SK-N-SH (cell line): ENCODE measurements around the gene ZNF829.

Experiments
- CHD2 ChIP-seq: fragments of 150-350 bp; IDR thresholded peaks from 2 replicates; pipeline ENCODE4 v1.6.1; 2018; ENCODE audit warnings: low read length; ENCODE audit not compliant: partially characterized antibody
- EP300 ChIP-seq, 2 experiments: IDR thresholded peaks; 2 replicates each; pipeline versions ENCODE4 v1.4.0 to v1.6.1; 2012; ENCODE audit warnings: borderline replicate concordance in 1 of 2, low read depth in 1 of 2, low read length in 1 of 2
- EZH2phosphoT487 ChIP-seq: fragments of 200-600 bp; sonication (generic); IDR thresholded peaks from 2 replicates; pipeline ENCODE4 v1.6.1; 2017; ENCODE audit warnings: low read depth, mixed run types, mild to moderate bottlenecking, antibody characterized with exemption, moderate library complexity, borderline replicate concordance
- GABPA ChIP-seq: IDR thresholded peaks from 2 replicates; pipeline ENCODE4 v1.4.0; 2012; ENCODE audit warnings: low read depth, mild to moderate bottlenecking
- JUND ChIP-seq: IDR thresholded peaks from 2 replicates; pipeline ENCODE4 v1.4.0; 2012
- NFIC ChIP-seq: IDR thresholded peaks from 2 replicates; pipeline ENCODE4 v1.4.0; 2012; ENCODE audit warnings: borderline replicate concordance
- POLR2AphosphoS5 ChIP-seq: IDR thresholded peaks from 2 replicates; pipeline ENCODE4 v1.6.1; 2012; ENCODE audit warnings: low read depth, low read length
- RXRA ChIP-seq: IDR thresholded peaks from 2 replicates; pipeline ENCODE4 v1.4.0; 2012; ENCODE audit warnings: low read depth, mild to moderate bottlenecking, borderline replicate concordance
- TCF12 ChIP-seq: IDR thresholded peaks from 2 replicates; pipeline ENCODE4 v1.4.0; 2012
- YY1 ChIP-seq: IDR thresholded peaks from 2 replicates; pipeline ENCODE4 v1.4.0; 2012; ENCODE audit warnings: low read depth, mild to moderate bottlenecking
- TF ChIP-seq, protein P1 (sequence below): fragments of 200-600 bp; sonication (generic); IDR thresholded peaks from 2 replicates; pipeline ENCODE4 v1.6.1; 2017; ENCODE audit warnings: antibody characterized with exemption, mild to moderate bottlenecking, moderate library complexity
- TF ChIP-seq, protein P2 (sequence below): IDR thresholded peaks from 2 replicates; pipeline ENCODE4 v1.4.0; 2012; ENCODE audit warnings: low read depth, borderline replicate concordance
- TF ChIP-seq, protein P3 (sequence below): IDR thresholded peaks from 2 replicates; pipeline ENCODE4 v1.6.1; 2012; ENCODE audit warnings: mild to moderate bottlenecking, low read depth, low read length, moderate library complexity

DNA sequence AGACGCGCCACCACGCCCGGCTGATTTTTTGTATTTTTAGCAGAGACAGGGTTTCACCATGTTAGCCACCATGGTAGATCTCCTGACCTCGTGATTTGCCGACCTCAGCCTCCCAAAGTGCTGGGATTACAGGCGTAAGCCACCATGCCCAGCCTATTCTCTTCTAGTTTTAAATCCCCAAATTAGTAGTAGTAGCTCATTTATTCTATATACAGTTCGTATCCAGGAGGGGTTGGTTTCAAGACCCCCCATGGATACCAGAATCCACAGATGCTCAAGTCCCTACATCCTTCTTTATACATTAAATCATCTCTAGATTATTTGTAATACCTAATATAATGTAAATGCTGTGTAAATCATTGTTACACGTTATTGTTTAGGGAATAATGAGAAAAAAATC lies 2.0 kb upstream of the ZNF829 start:
- no peak for TF ChIP-seq GABPA
- TF ChIP-seq, protein P1, sequence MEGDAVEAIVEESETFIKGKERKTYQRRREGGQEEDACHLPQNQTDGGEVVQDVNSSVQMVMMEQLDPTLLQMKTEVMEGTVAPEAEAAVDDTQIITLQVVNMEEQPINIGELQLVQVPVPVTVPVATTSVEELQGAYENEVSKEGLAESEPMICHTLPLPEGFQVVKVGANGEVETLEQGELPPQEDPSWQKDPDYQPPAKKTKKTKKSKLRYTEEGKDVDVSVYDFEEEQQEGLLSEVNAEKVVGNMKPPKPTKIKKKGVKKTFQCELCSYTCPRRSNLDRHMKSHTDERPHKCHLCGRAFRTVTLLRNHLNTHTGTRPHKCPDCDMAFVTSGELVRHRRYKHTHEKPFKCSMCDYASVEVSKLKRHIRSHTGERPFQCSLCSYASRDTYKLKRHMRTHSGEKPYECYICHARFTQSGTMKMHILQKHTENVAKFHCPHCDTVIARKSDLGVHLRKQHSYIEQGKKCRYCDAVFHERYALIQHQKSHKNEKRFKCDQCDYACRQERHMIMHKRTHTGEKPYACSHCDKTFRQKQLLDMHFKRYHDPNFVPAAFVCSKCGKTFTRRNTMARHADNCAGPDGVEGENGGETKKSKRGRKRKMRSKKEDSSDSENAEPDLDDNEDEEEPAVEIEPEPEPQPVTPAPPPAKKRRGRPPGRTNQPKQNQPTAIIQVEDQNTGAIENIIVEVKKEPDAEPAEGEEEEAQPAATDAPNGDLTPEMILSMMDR = no peak
- TF ChIP-seq POLR2AphosphoS5 = no peak
- no peak for TF ChIP-seq EP300 (IDR thresholded peaks at IDR 0.05; ENCODE audit: borderline replicate concordance in 1 of 2, low read depth in 1 of 2, low read length in 1 of 2)
- TF ChIP-seq YY1 = no peak
- TF ChIP-seq NFIC = no peak
- TF ChIP-seq, protein P2, sequence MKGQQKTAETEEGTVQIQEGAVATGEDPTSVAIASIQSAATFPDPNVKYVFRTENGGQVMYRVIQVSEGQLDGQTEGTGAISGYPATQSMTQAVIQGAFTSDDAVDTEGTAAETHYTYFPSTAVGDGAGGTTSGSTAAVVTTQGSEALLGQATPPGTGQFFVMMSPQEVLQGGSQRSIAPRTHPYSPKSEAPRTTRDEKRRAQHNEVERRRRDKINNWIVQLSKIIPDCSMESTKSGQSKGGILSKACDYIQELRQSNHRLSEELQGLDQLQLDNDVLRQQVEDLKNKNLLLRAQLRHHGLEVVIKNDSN = no peak
- no peak for TF ChIP-seq CHD2
- TF ChIP-seq EZH2phosphoT487 = no peak
- TF ChIP-seq JUND = no peak
- TF ChIP-seq, protein P3, sequence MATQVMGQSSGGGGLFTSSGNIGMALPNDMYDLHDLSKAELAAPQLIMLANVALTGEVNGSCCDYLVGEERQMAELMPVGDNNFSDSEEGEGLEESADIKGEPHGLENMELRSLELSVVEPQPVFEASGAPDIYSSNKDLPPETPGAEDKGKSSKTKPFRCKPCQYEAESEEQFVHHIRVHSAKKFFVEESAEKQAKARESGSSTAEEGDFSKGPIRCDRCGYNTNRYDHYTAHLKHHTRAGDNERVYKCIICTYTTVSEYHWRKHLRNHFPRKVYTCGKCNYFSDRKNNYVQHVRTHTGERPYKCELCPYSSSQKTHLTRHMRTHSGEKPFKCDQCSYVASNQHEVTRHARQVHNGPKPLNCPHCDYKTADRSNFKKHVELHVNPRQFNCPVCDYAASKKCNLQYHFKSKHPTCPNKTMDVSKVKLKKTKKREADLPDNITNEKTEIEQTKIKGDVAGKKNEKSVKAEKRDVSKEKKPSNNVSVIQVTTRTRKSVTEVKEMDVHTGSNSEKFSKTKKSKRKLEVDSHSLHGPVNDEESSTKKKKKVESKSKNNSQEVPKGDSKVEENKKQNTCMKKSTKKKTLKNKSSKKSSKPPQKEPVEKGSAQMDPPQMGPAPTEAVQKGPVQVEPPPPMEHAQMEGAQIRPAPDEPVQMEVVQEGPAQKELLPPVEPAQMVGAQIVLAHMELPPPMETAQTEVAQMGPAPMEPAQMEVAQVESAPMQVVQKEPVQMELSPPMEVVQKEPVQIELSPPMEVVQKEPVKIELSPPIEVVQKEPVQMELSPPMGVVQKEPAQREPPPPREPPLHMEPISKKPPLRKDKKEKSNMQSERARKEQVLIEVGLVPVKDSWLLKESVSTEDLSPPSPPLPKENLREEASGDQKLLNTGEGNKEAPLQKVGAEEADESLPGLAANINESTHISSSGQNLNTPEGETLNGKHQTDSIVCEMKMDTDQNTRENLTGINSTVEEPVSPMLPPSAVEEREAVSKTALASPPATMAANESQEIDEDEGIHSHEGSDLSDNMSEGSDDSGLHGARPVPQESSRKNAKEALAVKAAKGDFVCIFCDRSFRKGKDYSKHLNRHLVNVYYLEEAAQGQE = no peak
- TF ChIP-seq RXRA = no peak
- TF ChIP-seq TCF12 = no peak
